ENCODE results near the gene XRCC5.

The XRCC5 gene

DNA sequence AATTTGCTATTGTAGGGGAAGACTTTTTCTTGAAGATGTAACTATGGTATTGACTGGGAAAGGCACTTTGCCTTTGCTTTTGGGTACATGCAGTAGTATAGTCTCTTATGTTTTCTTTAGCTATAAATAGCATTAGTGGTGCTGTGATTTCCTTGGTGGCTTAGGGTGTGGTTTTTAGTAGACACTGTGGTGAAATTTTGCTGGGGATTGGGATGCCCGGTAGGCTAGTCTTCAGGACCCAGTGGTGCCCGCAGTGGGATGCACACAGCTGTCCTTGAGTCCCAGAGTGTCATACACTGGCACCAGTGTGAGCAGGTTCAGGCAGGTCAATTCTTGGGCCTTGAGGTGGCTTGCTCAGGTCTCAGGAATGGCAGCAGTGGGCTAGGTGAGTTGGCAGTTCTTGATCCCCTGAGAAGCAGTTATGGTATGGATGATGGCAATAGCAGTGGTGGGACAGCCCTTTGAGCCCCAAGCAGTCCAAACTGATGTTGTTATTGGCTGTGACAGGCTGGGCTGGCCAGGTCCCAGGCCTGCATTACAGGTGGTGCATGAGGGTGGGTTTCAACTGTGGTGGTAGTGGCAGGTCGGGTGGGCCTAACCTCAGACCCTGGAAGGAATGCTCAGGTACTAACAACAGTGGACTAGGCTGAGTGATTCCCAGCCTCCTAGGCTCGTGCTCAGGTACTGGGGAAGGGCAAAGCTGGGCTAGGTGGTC is 124.3 kb downstream of the XRCC5 start:
- DNase-seq (ENCODE audit: low spot score): no peak

DNA sequence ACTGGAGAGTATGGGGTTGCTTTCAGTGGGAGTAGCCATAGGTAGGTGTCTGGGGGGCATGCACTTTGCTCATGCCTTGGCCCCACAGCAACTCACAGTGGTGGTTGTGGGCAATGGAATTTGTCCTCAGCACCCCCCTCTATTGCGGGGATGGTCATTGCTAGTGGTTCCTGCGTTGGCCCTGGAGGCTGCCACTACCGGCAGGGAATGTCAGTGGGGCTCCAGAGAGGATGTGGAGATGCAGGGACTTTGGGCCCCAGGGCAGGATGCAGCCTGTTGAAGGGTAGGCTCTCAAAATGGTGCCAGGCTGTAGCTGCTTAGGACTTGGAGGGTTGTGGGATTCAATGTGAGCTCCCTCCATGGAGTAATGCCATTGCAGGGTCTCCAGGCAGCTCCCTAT is 125.0 kb downstream of the XRCC5 start:
- DNase-seq (ENCODE audit: low spot score): no peak

DNA sequence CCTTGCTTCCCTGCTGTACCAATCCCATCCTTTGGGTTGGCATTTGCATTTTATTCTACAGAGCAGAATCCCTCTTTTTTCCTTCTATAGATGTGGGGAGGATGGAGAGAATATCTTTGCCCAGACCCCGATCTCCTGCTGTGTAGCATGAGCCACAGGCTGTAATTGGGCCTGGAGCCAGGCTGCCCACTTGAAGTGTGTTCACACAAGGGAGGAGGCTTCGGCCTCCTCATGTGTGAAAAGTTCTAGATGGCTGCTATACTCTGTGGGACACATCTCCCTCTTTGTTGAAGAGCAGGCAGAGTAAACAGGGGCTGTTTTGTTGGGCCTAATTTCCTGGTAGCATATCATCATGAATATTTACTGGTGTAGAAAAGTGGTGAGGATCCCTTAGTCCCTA is 126.3 kb downstream of the XRCC5 start:
- no peak for DNase-seq (ENCODE audit: low spot score)

DNA sequence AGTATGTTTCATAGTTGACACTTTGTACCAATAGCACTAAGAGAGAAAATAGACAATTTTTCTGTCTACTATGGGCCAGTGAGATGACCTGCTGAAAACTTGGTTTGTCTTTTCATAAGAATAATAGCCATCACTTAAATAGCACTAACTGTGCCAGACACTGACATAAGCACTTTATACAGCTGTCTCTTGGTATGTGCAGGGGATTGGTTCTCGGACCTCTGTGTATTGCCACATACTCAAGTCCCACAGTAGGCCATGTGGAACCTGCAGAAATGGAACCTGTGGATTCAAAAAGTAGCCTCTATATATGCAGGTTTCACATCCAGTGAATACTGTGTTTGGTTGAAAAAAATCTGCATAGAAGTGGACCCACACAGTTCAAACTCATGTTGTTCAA is 126.7 kb downstream of the XRCC5 start:
- DNase-seq (ENCODE audit: low spot score): no peak

DNA sequence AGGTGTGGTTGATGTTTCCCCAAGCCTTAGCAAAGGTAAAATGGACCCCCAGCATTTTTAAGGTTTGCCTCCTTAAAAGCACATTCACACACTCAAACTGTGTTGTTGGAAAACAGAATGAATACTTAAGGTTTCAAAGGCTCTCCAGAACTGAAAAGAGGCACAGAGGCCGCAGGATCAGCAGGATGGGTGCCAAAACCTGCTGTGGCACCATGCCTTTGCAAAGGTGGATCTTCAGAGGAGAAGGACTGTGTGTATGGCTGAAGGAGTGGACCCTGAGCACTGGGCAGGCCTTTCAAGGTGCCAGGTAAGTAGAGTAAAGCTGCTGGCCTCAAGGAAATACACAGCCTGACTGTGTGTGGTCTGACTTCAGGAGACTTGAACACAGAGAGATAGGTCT is 127.3 kb downstream of the XRCC5 start:
- no peak for DNase-seq (ENCODE audit: low spot score)

DNA sequence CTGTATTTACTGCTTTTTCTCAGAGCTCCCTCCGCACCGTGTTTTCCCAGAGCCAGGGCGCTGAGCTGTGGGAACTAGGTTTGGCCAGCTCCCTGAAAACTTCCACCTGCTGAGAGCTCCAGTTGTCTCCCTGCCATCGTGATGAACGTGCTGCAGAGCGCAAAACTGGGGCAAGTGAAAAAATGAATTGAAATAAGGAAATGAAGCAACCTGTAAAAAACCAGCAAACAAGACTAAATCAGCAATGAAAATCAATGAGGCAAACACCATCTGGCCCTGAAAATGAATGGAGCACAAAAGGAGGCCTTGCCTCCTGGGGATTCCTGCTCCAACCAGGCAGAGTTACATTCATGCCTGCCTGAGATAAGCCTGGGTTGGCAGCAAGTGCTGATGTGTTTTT is 133.2 kb downstream of the XRCC5 start:
- DNase-seq (ENCODE audit: low spot score): peak; percentile 49

DNA sequence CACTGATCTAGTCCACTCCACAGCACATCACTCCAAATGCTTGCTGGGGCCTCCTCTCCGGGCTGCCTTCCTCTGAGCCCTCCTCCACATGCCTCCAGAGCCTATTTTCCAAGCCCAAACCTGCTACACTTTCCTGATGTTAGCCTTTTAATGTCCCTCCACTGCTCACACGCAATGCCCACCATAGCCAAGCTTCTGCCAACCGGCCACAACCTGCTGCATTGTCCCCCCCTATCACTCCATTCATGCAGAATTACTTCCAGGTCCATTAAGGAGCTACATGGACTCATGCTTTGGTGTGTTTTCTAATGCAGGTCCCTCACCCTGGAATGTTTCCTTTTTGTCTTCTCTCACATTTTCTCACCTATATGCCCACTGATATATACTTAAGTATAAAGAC is 133.9 kb downstream of the XRCC5 start:
- DNase-seq (ENCODE audit: low spot score): no peak

DNA sequence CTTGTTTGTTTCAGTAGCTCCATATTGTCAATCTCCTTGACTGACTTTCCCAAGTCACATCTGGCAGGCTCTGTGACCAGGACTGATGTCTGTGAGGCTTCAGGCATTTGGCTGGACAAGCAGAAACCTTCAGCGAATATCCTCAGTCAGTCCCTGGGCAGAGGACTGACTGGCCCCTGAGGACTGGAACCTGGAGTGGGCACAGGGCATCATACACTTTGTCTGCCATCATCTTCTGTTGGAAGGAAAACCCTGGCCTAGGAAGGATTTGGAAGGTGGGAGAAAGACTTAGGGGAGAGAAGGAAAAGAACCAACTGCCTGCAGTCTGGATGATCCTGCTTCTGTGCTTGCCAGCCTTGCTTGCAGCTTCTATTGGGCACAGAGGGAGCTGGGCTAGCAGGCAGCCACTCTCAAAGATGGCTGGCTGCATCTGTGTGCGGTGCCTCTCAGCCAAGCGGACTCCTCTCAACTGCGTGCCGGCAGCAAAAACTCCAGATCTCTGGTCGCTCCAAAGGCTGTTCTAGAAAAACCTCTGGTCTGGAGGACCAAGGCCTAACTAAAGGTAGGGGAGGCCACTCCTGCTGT is 136.3 kb downstream of the XRCC5 start:
- no peak for DNase-seq (ENCODE audit: low spot score)

DNA sequence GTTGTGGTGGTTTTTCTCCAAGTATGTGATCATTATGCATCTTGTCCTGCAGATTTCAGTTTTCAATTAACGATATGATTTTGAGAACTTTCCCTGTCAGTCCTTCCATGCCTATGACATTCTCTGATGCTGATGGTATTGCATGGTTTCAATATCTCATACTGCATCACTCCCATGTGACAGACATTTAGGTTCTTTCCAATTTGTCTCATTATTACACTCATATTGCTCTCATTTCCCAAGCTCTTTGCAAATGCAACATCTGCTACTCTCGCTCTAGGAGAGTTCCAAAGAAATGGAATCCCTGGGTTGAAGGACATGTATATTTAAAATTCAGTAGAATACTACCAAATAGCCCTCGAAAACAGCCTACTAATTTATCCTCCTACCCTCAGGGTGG is 137.6 kb downstream of the XRCC5 start:
- DNase-seq (ENCODE audit: low spot score): no peak

Measured in iPS-NIHi11 (cell line).